BE2C (cell line): ENCODE measurements around the gene CEACAM8.

Source experiments
- DNase-seq: peaks from one replicate; pipeline ENCODE4 v3.0.0-alpha.2; 2020
- H3K27me3 ChIP-seq: fragments of 250-450 bp; sonication (Bioruptor Pico); 2 replicates; pipeline ENCODE4 v1.5.1; 2020; ENCODE audit warnings: mild to moderate bottlenecking
- H3K36me3 ChIP-seq: fragments of 250-450 bp; sonication (Bioruptor Pico); 2 replicates; pipeline ENCODE4 v1.5.1; 2020; ENCODE audit warnings: mild to moderate bottlenecking
- H3K4me1 ChIP-seq: fragments of 250-450 bp; sonication (Bioruptor Pico); 2 replicates; pipeline ENCODE4 v1.5.1; 2020
- H3K4me3 ChIP-seq: 2 replicates; pipeline ENCODE4 v1.5.1; 2011; ENCODE audit warnings: low read depth, low read length
- H3K9me3 ChIP-seq: fragments of 250-450 bp; sonication (Bioruptor Pico); 2 replicates; pipeline ENCODE4 v1.5.1; 2020
- CTCF ChIP-seq: IDR thresholded peaks from 2 replicates; pipeline ENCODE4 v1.5.1; 2012; ENCODE audit warnings: mild to moderate bottlenecking, low read depth, low read length

CEACAM8 gene

DNA sequence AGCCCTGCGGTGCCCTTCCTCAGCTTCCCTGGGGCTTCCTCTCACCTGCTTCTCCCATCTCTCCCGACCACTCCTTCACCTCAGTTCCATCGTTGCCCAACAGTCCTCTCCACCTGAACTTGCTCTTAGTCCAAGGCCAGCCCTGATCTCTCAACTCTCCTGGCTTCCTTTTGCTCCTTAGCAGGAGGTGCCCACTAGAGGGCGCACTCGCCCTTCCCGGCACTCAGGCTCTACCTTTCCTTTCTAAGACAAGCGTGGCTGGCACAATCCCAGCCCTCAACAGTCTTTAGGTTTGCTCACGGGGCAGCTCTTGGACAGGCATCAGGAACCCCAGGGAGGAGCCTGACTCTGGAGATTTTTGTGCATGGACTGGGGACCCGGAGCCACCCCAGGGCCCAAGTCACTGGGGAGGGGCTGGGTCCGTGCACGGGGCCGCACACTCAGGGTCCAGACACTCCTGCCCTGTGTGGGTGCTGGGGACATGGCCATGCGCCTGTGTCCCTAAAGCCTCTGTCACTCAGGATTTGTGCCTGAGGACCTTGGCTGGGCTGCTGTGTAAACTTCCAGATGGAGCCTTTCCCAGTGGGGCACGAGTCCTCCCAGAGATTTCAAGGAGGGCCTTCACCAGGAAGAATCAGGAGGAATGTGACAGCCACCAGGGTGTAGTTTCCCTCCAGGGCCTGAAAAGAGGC, 12.1 kb upstream of the CEACAM8 start:
- no peaks in the 10 kb centered on the region for H3K9me3 ChIP-seq
- H3K4me1 ChIP-seq = no peaks in the 10 kb centered on the region
- peak; percentile 74 for DNase-seq
- H3K36me3 ChIP-seq = no peaks in the 10 kb centered on the region
- H3K27me3 ChIP-seq = peaks cover 3% of the 10 kb centered on the region
- H3K4me3 ChIP-seq = no peak overlapping the region
- peak; percentile 94 for TF ChIP-seq CTCF

- no peak for TF ChIP-seq CTCF
- no peaks in the 10 kb centered on the region for H3K4me1 ChIP-seq
- DNase-seq = no peak
- no peak overlapping the region for H3K4me3 ChIP-seq
- no peaks in the 10 kb centered on the region for H3K9me3 ChIP-seq
- H3K36me3 ChIP-seq = no peaks in the 10 kb centered on the region
- H3K27me3 ChIP-seq = peaks cover 5% of the 10 kb centered on the region
Observed at GRCh38 chr19:42601811-42602443, 7.2 kb upstream of the CEACAM8 start.

DNA sequence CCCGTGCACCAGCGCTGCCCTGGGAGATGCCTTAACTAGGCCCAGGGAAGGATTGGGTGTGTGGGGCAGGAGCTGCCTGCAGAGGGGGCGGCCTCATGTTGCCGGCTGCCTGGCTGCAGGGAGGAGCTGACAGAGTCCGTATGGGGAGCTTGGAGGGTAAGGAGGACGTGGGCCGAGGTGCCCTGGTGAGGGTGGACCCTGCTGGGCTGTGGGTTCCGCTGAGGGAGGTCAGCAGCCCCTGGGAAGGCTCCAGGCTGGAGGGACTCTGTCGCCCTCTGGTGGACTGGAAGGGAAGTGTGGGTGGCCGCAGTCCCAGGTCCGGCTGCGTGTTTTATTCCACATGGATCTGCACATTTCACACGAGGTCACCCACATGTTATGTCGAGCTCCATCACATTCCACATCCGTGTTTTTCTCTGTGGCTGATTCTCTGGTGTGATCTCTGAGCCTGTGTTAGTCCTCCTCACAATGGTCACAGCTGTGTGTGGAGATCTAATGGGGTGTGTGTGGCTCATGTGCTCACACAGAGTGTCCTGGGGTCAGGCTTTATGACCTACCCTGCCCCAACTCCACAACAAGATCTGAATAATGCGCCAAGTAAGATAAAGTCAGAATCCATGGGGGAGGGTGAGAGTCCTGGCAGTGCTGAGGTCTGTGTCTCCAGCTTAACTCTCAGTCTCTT, 1.8 kb upstream of the CEACAM8 start:
- Histone ChIP-seq H3K9me3 (no peaks in the 10 kb centered on the region), H3K4me3 (no peak overlapping the region), H3K36me3 (no peaks in the 10 kb centered on the region), H3K27me3 (peaks cover 2% of the 10 kb centered on the region), H3K4me1 (no peaks in the 10 kb centered on the region)
- peak; percentile 52 for DNase-seq
- peak; percentile 91 for TF ChIP-seq CTCF

DNA sequence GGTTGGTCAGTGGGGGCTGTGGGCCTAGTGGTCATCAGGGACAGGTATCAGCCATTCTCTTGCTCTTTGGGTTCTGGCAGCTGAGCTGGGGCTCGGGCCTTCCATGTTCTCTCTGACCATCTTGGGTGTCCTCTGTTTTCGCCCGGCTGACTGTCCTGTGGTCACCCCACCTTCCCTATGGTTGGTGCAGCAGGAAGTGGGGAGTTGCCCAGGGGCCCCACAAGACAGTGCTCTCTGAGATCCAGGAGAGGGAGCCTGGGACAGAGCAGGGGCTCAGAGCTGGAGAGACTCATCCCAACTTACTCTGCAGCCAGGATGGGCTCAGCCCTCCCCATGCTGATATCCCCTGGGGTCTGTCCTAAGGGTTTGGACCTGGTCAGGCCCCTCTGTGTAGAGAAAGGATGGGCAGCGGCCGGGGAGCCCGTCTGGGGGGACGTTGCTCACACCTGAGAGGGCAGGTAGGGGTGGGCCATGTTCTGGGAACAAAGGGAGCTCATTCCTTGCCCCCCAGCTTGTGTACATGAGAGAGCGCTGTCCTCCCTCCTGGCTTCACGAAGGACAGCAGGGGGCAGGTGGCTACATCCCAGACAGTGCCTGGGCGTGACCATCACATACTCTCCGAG, 937 bp upstream of the CEACAM8 start:
- H3K4me3 ChIP-seq = no peak overlapping the region
- TF ChIP-seq CTCF = no peak
- no peaks in the 10 kb centered on the region for H3K4me1 ChIP-seq
- no peak for DNase-seq
- H3K9me3 ChIP-seq = no peaks in the 10 kb centered on the region
- no peaks in the 10 kb centered on the region for H3K36me3 ChIP-seq
- no peaks in the 10 kb centered on the region for H3K27me3 ChIP-seq

DNA sequence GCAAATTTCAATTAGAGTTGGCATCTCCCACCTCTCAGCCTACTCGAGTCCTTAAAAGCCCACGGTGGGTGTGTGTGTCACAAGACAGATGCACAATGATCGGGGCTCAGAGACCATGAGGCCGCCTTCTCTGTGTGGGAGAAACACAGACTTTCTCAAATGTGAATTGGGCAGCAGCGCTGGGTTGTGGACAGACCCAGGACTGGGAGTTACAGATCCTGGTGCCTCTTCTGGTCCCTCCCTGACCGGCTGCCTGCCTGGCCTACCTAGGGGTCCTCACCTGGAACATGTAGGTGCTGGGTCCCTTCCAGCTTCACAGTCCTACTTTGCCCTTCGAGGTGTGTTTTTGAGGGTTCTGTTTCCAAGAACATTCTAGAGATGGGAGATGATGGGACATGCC, 4.9 kb downstream of the CEACAM8 start:
- no peak for TF ChIP-seq CTCF
- no peak for DNase-seq
- Histone ChIP-seq H3K4me1 (no peaks in the 10 kb centered on the region), H3K27me3 (no peaks in the 10 kb centered on the region; the same call in 1 of the 2 replicates), H3K36me3 (no peaks in the 10 kb centered on the region), H3K4me3 (no peak overlapping the region), H3K9me3 (no peaks in the 10 kb centered on the region)
